HepG2 (cell line): ENCODE data around the gene ZBTB45. TPM values are rescaled to one million over a fixed set of nuclear protein-coding genes. Genes with fewer than 3 reads are reported as not detected.
"Not testable (repeated sequence)": the region's sequence is repeated elsewhere in the genome, so short reads cannot be mapped to it uniquely, and the experiment has no call there.

Experiments used
- ATAC-seq: fragments of 200-7000 bp; cut with Tn5 transposase; 3 replicates; pipeline ENCODE4 v1.9.1; 2020; ENCODE audit warnings: mild to moderate bottlenecking, moderate library complexity
- BruUV-seq: library from RNA; stranded (reverse); fragments of 400-500 nt; replicated peaks from 2 replicates; lab custom pipeline; 2021; lab: Mats Ljungman, UMichigan
- CTCF ChIA-PET: fragments of 300-600 bp; formaldehyde crosslinking; extraction: SDS; loops from one replicate; lab custom pipeline; 2021; ENCODE audit warnings: low total read pairs, inconsistent platforms, low intra/inter-chr PET ratio; lab: Yijun Ruan, JAX
- POLR2A ChIA-PET: fragments of 350-600 bp; sonication (Branson Sonifier 250); formaldehyde crosslinking; loops from one replicate; lab custom pipeline; 2020; ENCODE audit warnings: antibody characterized with exemption, inconsistent platforms; lab: Yijun Ruan, JAX
- DNase-seq: peaks from one replicate; pipeline ENCODE4 v3.0.0-alpha.2; 2015; ENCODE audit warnings: low spot score
- FAIRE-seq: peaks from 3 replicates; lab custom pipeline; 2011; peaks lifted over from hg19 to GRCh38; lab: Jason Lieb, UNC
- H2AFZ ChIP-seq: one replicate; pipeline ENCODE4 v1.6.1; 2011; ENCODE audit warnings: low read length, inconsistent platforms
- H3K27ac ChIP-seq: fragments of 300-600 bp; 3 replicates; pipeline ENCODE4 v1.8.0; 2011; ENCODE audit warnings: mixed run types, mild to moderate bottlenecking, mixed read lengths, low read length, inconsistent platforms; ENCODE audit not compliant: insufficient read depth; ENCODE audit errors: extremely low read length
- H3K27me3 ChIP-seq, 2 experiments: fragments of 200-600 bp in 1 of 2; 2 replicates in 1 of 2; 3 replicates in 1 of 2; pipeline versions ENCODE4 v1.6.0 to v1.8.0; 2011; ENCODE audit warnings: low read length in 2 of 2, mild to moderate bottlenecking in 2 of 2, moderate library complexity in 2 of 2, inconsistent platforms in 1 of 2; ENCODE audit not compliant: insufficient read depth in 2 of 2, control insufficient read depth in 1 of 2
- H3K36me3 ChIP-seq, 2 experiments: fragments of 200-600 bp in 1 of 2; replicated peaks in 1 of 2; 2 replicates in 1 of 2; 3 replicates in 1 of 2; pipeline versions ENCODE4 v1.5.1 to v1.8.0; 2011; ENCODE audit warnings: low read length in 2 of 2, inconsistent platforms in 1 of 2; ENCODE audit not compliant: insufficient read depth in 2 of 2, control insufficient read depth in 1 of 2
- H3K4me1 ChIP-seq: 2 replicates; pipeline ENCODE4 v1.5.1; 2012; ENCODE audit warnings: low read length, inconsistent platforms; ENCODE audit not compliant: insufficient read depth
- H3K4me2 ChIP-seq: 2 replicates; pipeline ENCODE4 v1.6.0; 2011; ENCODE audit warnings: low read depth, low read length, inconsistent platforms
- H3K4me3 ChIP-seq, 3 experiments: fragments of 200-600 bp in 1 of 3; sonication (generic), shearing (Covaris generic) in 1 of 3; replicated peaks in 1 of 3; 2 replicates each; pipeline ENCODE4 v1.5.1; 2011 to 2016; ENCODE audit warnings: low read length in 3 of 3, inconsistent platforms in 2 of 3, low read depth in 2 of 3, mild to moderate bottlenecking in 2 of 3, control low read depth in 1 of 3, mixed read lengths in 1 of 3; ENCODE audit not compliant: insufficient read depth in 1 of 3
- H3K79me2 ChIP-seq: one replicate; pipeline ENCODE4 v1.6.1; 2011; ENCODE audit warnings: low read length, inconsistent platforms; ENCODE audit not compliant: insufficient read depth
- H3K9ac ChIP-seq: 2 replicates; pipeline ENCODE4 v1.6.0; 2011; ENCODE audit warnings: mild to moderate bottlenecking, low read depth, low read length, inconsistent platforms; ENCODE audit not compliant: insufficient read depth
- H3K9me3 ChIP-seq: 2 replicates; pipeline ENCODE4 v1.5.1; 2012; ENCODE audit warnings: mild to moderate bottlenecking, low read length
- H4K20me1 ChIP-seq: 2 replicates; pipeline ENCODE4 v1.6.0; 2011; ENCODE audit warnings: inconsistent platforms, mild to moderate bottlenecking, low read length, moderate library complexity; ENCODE audit not compliant: insufficient read depth
- TCF12 ChIP-seq, 2 experiments: fragments of 450-650 bp in 1 of 2; sonication (generic) in 1 of 2; formaldehyde crosslinking in 1 of 2; IDR thresholded peaks; 2 replicates each; pipeline versions ENCODE4 v1.6.1 to v1.8.0; 2017 to 2022; ENCODE audit warnings: antibody characterized with exemption in 1 of 2, mild to moderate bottlenecking in 1 of 2, missing genetic modification reagents in 1 of 2, moderate library complexity in 1 of 2
- ZNF18 ChIP-seq: sonication (generic); formaldehyde crosslinking; IDR thresholded peaks from 2 replicates; pipeline ENCODE4 v1.8.0; 2022; ENCODE audit warnings: mild to moderate bottlenecking, missing genetic modification reagents; ENCODE audit not compliant: insufficient replicate concordance
- ZSCAN22 ChIP-seq: sonication (generic); formaldehyde crosslinking; IDR thresholded peaks from 2 replicates; pipeline ENCODE4 v1.4.0; 2020; ENCODE audit warnings: mild to moderate bottlenecking, missing genetic modification reagents
- WGBS: methylation state at CpG from one replicate; pipeline ENCODE4 v1.1.6; 2017; ENCODE audit warnings: low lambda C conversion rate; 5-methylcytosine and 5-hydroxymethylcytosine counted together
- in situ Hi-C: cut with HindIII; loops from 2 replicates; pipeline ENCODE4 v1.10.0; 2017; ENCODE audit warnings: low pct_unique_long_range_greater_than_20kb; ENCODE audit not compliant: extremely low pct_ligation_motif_present
- intact Hi-C: fragments of 100-400 bp; cut with micrococcal nuclease; formaldehyde crosslinking; loops from one replicate; pipeline ENCODE4 v1.10.0; 2022; ENCODE audit not compliant: unreplicated experiment
- polyA plus RNA-seq, 8 experiments: library from polyadenylated mRNA; depleted of rRNA in 3 of 8; stranded (reverse) in 7 of 8; unstranded in 1 of 8; fragments of >200 nt; fragmentation: Illumina TruSeq in 4 of 8; extraction: Trizol in 4 of 8; gene quantifications; 2 replicates each; pipeline versions ENCODE4 v1.2.1 to v1.2.3, GENCODE V29; 2011 to 2016; ENCODE audit warnings: low read depth in 4 of 8, missing spikeins in 1 of 8, mixed read lengths in 1 of 8; ENCODE audit not compliant: insufficient read depth in 1 of 8
- total RNA-seq, 5 experiments: library from RNA; depleted of rRNA; stranded (reverse); fragments of >200 nt; fragmentation: Illumina TruSeq; extraction: Trizol; gene quantifications; 2 replicates each; pipeline ENCODE4 v1.2.3, GENCODE V29; 2016; ENCODE audit warnings: low read depth in 1 of 5

The ZBTB45 gene
- total and polyA plus RNA-seq, 2 of the 13 experiments (the other 11 are each of a cell fraction or from before 2014, with no cell fraction given): 3.0 to 3.7 TPM

GRCh38 chr19:58542641-58543372, 23.2 kb upstream of the ZBTB45 start:
- H3K27ac ChIP-seq; intact Hi-C loops; BruUV-seq; FAIRE-seq; H3K9ac ChIP-seq; H3K27me3 ChIP-seq; in situ Hi-C loops; ATAC-seq; DNase-seq; H2AFZ ChIP-seq; CTCF ChIA-PET; H3K9me3 ChIP-seq; TF ChIP-seq TCF12 (IDR thresholded peaks at IDR 0.05): not testable (repeated sequence)
- TF ChIP-seq ZNF18 (CRISPR knock-in tag) (peak; percentile 10), ZSCAN22 (CRISPR knock-in tag) (peak; percentile 90), TCF12 (CRISPR knock-in tag; IDR thresholded peaks at IDR 0.05) (0 out of 2 replicates have a peak, but pooled peaks have one; percentile 12)
- H3K79me2 ChIP-seq: peaks cover 32% of the 10 kb centered on the region
- POLR2A ChIA-PET: interaction anchor here (1.1 to 3.6 kb wide), 8 partner anchors 11 to 359 kb away, joined by 4 to 59 read pairs (median 18); partner anchors contain the start of genes CHMP2A, UBE2M, ZBTB45 and ZNF497
- peak overlapping the region in 2 of 3 experiments; percentile 64 to 96; a peak in 2 of 6 replicates for H3K4me3 ChIP-seq
- H3K36me3 ChIP-seq: peaks cover 10 to 22% of the 10 kb centered on the region in 2 experiments
- peak overlapping the region; percentile 74 for H3K4me2 ChIP-seq
- H4K20me1 ChIP-seq: peaks cover 29% of the 10 kb centered on the region
- H3K4me1 ChIP-seq: peaks cover 27% of the 10 kb centered on the region
- 67% methylated on average over 17 of the region's 18 CpGs for WGBS

GRCh38 chr19:58539169-58539559, 19.6 kb upstream of the ZBTB45 start:
- FAIRE-seq: not testable (repeated sequence)

More at GRCh38 chr19:58539169-58539559, 19.6 kb upstream of the ZBTB45 start:
- H3K4me2 ChIP-seq, H3K9ac ChIP-seq, intact Hi-C loops, H3K27me3 ChIP-seq, DNase-seq, in situ Hi-C loops, H2AFZ ChIP-seq, H4K20me1 ChIP-seq, H3K36me3 ChIP-seq, ATAC-seq, CTCF ChIA-PET, H3K27ac ChIP-seq, BruUV-seq, H3K4me3 ChIP-seq, H3K79me2 ChIP-seq, H3K9me3 ChIP-seq: not testable (repeated sequence)
- POLR2A ChIA-PET: interaction anchor here (1.6 kb wide), 1 partner anchor 19 kb away, joined by 5 read pairs; the partner anchor contains the start of gene ZBTB45
- peak; percentile 94 for TF ChIP-seq ZSCAN22 (CRISPR knock-in tag)
- peaks cover 22% of the 10 kb centered on the region for H3K4me1 ChIP-seq
